SKM-1 treated with dmso at 0.1 percent for 144 hours (cell line): ENCODE results near the gene ENAH.

Source experiments
- DNase-seq: peaks from one replicate; lab custom pipeline; 2025; ENCODE audit not compliant: unreplicated experiment; lab: John Stamatoyannopoulos, UW

Gene ENAH

GRCh38 chr1:225608014-225608796 lies 44.7 kb downstream of the ENAH start:
- DNase-seq = no peak

- DNase-seq = no peak
These were observed 45.6 kb downstream of the ENAH start for GRCh38 chr1:225607355-225607754.

GRCh38 chr1:225603538-225604354 lies 49.2 kb downstream of the ENAH start:
- no peak for DNase-seq

- no peak for DNase-seq
These were observed 50.2 kb downstream of the ENAH start for GRCh38 chr1:225602590-225603206.

- no peak for DNase-seq
These were observed 50.9 kb downstream of the ENAH start for GRCh38 chr1:225601902-225602589.

- no peak for DNase-seq
These were observed 54.1 kb downstream of the ENAH start for GRCh38 chr1:225598847-225599246.

- no peak for DNase-seq
These were observed 54.9 kb downstream of the ENAH start for GRCh38 chr1:225597926-225598575.

- DNase-seq = no peak
These were observed 56.2 kb downstream of the ENAH start for GRCh38 chr1:225596736-225597135.

- DNase-seq = no peak
These were observed 56.9 kb downstream of the ENAH start for GRCh38 chr1:225595974-225596551.

GRCh38 chr1:225595452-225595851 lies 57.5 kb downstream of the ENAH start:
- no peak for DNase-seq

GRCh38 chr1:225593414-225593813 lies 59.5 kb downstream of the ENAH start:
- no peak for DNase-seq

- no peak for DNase-seq
These were observed 60.4 kb downstream of the ENAH start for GRCh38 chr1:225592362-225593025.

GRCh38 chr1:225587310-225587709 lies 65.6 kb downstream of the ENAH start:
- DNase-seq = no peak

- DNase-seq = no peak
These were observed 71.7 kb downstream of the ENAH start for GRCh38 chr1:225581186-225581585.

- no peak for DNase-seq
These were observed 72.5 kb downstream of the ENAH start for GRCh38 chr1:225580238-225581099.

GRCh38 chr1:225578251-225578977 lies 74.5 kb downstream of the ENAH start:
- no peak for DNase-seq

GRCh38 chr1:225577241-225577640 lies 75.7 kb downstream of the ENAH start:
- DNase-seq = no peak

GRCh38 chr1:225573216-225573615 lies 79.7 kb downstream of the ENAH start:
- no peak for DNase-seq
